ENCODE measurements around the gene CLEC4E.

DNA sequence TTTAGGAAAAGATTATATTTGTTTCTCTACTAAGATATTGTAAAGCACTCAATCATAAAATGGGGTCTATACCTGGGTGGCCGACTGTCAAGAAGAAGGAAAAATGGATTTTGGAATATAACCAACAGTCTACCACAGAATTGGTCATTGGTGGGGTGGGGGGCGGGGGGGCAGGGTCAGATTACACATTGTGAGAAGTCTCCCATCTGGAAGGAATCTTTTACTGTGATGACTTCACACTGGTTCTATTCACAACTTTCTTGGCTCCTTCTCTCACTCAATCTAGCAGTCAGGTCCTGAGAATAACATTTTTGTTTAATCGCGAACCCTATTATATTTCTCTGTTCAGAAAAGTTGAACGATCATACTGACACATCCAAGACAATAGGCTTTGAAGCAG, 8.7 kb upstream of the CLEC4E start:
- TF ChIP-seq TAF1 (IDR thresholded peaks at IDR 0.05; ENCODE audit: borderline replicate concordance, insufficient read depth, low read length): no peak
- TF ChIP-seq, protein P1, sequence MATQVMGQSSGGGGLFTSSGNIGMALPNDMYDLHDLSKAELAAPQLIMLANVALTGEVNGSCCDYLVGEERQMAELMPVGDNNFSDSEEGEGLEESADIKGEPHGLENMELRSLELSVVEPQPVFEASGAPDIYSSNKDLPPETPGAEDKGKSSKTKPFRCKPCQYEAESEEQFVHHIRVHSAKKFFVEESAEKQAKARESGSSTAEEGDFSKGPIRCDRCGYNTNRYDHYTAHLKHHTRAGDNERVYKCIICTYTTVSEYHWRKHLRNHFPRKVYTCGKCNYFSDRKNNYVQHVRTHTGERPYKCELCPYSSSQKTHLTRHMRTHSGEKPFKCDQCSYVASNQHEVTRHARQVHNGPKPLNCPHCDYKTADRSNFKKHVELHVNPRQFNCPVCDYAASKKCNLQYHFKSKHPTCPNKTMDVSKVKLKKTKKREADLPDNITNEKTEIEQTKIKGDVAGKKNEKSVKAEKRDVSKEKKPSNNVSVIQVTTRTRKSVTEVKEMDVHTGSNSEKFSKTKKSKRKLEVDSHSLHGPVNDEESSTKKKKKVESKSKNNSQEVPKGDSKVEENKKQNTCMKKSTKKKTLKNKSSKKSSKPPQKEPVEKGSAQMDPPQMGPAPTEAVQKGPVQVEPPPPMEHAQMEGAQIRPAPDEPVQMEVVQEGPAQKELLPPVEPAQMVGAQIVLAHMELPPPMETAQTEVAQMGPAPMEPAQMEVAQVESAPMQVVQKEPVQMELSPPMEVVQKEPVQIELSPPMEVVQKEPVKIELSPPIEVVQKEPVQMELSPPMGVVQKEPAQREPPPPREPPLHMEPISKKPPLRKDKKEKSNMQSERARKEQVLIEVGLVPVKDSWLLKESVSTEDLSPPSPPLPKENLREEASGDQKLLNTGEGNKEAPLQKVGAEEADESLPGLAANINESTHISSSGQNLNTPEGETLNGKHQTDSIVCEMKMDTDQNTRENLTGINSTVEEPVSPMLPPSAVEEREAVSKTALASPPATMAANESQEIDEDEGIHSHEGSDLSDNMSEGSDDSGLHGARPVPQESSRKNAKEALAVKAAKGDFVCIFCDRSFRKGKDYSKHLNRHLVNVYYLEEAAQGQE (IDR thresholded peaks at IDR 0.05; ENCODE audit: insufficient read depth in 1 of 2, low read depth in 2 of 2, low read length in 2 of 2): no peak
